H1 (cell line): ENCODE measurements around the gene CREBBP. TPM values are rescaled to one million over a fixed set of nuclear protein-coding genes. Genes with fewer than 3 reads are reported as not detected.

Experiments
- CTCF ChIA-PET: fragments of 300-600 bp; sonication (Branson Sonifier 250); formaldehyde crosslinking; loops from one replicate; lab custom pipeline; 2021; ENCODE audit not compliant: partially characterized antibody; lab: Charles Lee
- POLR2A ChIA-PET: fragments of 300-600 bp; sonication (Branson Sonifier 250); formaldehyde crosslinking; loops from one replicate; lab custom pipeline; 2021; ENCODE audit warnings: inconsistent platforms; ENCODE audit not compliant: partially characterized antibody; lab: Charles Lee
- DNase-seq, 2 experiments: peaks; one replicate each; pipeline versions ENCODE4 v3.0.0 to v3.0.0-alpha.2; 2010 to 2022; ENCODE audit warnings: low spot score in 2 of 2, low read depth in 1 of 2, mixed read lengths in 1 of 2
- FAIRE-seq: peaks from 2 replicates; lab custom pipeline; 2011; peaks lifted over from hg19 to GRCh38; lab: Jason Lieb, UNC
- H2AFZ ChIP-seq: 2 replicates; pipeline ENCODE4 v1.8.1; 2012; ENCODE audit warnings: low read length, inconsistent platforms
- H2AK5ac ChIP-seq: 2 replicates; pipeline ENCODE4 v1.6.1; 2013; ENCODE audit warnings: low read depth, low read length
- H2BK120ac ChIP-seq: replicated peaks from 2 replicates; pipeline ENCODE3; 2013; ENCODE audit warnings: low read depth, low read length, inconsistent platforms
- H2BK12ac ChIP-seq: 2 replicates; pipeline ENCODE4 v1.6.1; 2013; ENCODE audit warnings: low read depth, low read length
- H2BK15ac ChIP-seq: 2 replicates; pipeline ENCODE4 v1.6.1; 2013; ENCODE audit warnings: low read length
- H2BK20ac ChIP-seq: 2 replicates; pipeline ENCODE4 v1.6.1; 2013; ENCODE audit warnings: low read length
- H2BK5ac ChIP-seq: 2 replicates; pipeline ENCODE4 v1.6.1; 2013; ENCODE audit warnings: low read depth, low read length
- H3K14ac ChIP-seq: 2 replicates; pipeline ENCODE4 v1.6.1; 2013; ENCODE audit warnings: inconsistent platforms; ENCODE audit not compliant: insufficient read length
- H3K18ac ChIP-seq: 2 replicates; pipeline ENCODE4 v1.6.1; 2013; ENCODE audit warnings: low read length; ENCODE audit errors: extremely low read depth
- H3K23ac ChIP-seq: 2 replicates; pipeline ENCODE4 v1.6.1; 2013; ENCODE audit warnings: inconsistent platforms; ENCODE audit not compliant: insufficient read length
- H3K23me2 ChIP-seq: 2 replicates; pipeline ENCODE4 v1.6.1; 2013; ENCODE audit warnings: low read depth, low read length
- H3K27ac ChIP-seq: 2 replicates; pipeline ENCODE4 v1.6.1; 2011; ENCODE audit warnings: low read depth, low read length, inconsistent platforms
- H3K27me3 ChIP-seq, 4 experiments: replicated peaks in 1 of 4; 1 replicate in 1 of 4; 2 replicates in 3 of 4; pipeline versions ENCODE4 v1.6.1 to v1.8.1; 2011 to 2013; ENCODE audit warnings: low read length in 3 of 4, mild to moderate bottlenecking in 3 of 4, inconsistent platforms in 2 of 4, mixed read lengths in 2 of 4, moderate library complexity in 1 of 4; ENCODE audit not compliant: control insufficient read depth in 3 of 4, insufficient read depth in 3 of 4; ENCODE audit errors: extremely low read depth in 1 of 4
- H3K36me3 ChIP-seq, 4 experiments: 2 replicates each; pipeline versions ENCODE4 v1.6.1 to v1.8.1; 2011 to 2013; ENCODE audit warnings: mild to moderate bottlenecking in 4 of 4, low read length in 3 of 4, moderate library complexity in 2 of 4, control low read depth in 1 of 4, inconsistent platforms in 1 of 4; ENCODE audit not compliant: insufficient read depth in 4 of 4, control insufficient read depth in 2 of 4
- H3K4ac ChIP-seq: replicated peaks from 2 replicates; pipeline ENCODE3; 2013; ENCODE audit warnings: low read length, low read depth, mixed read lengths, inconsistent platforms; ENCODE audit not compliant: insufficient read length
- H3K4me1 ChIP-seq, 4 experiments: replicated peaks in 1 of 4; 1 replicate in 1 of 4; 2 replicates in 3 of 4; pipeline versions ENCODE4 v1.6.1 to v1.8.1; 2011 to 2013; ENCODE audit warnings: low read length in 3 of 4, inconsistent platforms in 2 of 4, mixed read lengths in 1 of 4; ENCODE audit not compliant: insufficient read depth in 4 of 4, control insufficient read depth in 3 of 4
- H3K4me2 ChIP-seq, 2 experiments: 2 replicates each; pipeline versions ENCODE4 v1.6.1 to v1.8.1; 2011 to 2013; ENCODE audit warnings: low read depth in 2 of 2, low read length in 2 of 2, control low read depth in 1 of 2, inconsistent platforms in 1 of 2, mild to moderate bottlenecking in 1 of 2; ENCODE audit not compliant: insufficient read depth in 1 of 2
- H3K4me3 ChIP-seq, 4 experiments: fragments of 200-600, 300-600 bp in 1 of 4; sonication (generic), shearing (Covaris generic), sonication (Bioruptor Twin) in 1 of 4; 2 replicates each; pipeline versions ENCODE4 v1.5.1 to v1.8.1; 2011 to 2016; ENCODE audit warnings: low read length in 4 of 4, low read depth in 3 of 4, control low read depth in 2 of 4, inconsistent platforms in 2 of 4, mild to moderate bottlenecking in 2 of 4, mixed read lengths in 1 of 4, moderate library complexity in 1 of 4; ENCODE audit not compliant: insufficient read depth in 2 of 4; ENCODE audit errors: extremely low read depth in 1 of 4
- H3K56ac ChIP-seq: replicated peaks from 2 replicates; pipeline ENCODE3; 2013; ENCODE audit warnings: low read depth, mild to moderate bottlenecking, mixed read lengths, low read length, inconsistent platforms; ENCODE audit not compliant: insufficient read length
- H3K79me1 ChIP-seq: 2 replicates; pipeline ENCODE4 v1.6.1; 2013; ENCODE audit warnings: low read depth, low read length, control low read depth
- H3K79me2 ChIP-seq, 2 experiments: 2 replicates each; pipeline versions ENCODE4 v1.6.1 to v1.8.1; 2012 to 2013; ENCODE audit warnings: low read length in 2 of 2, mild to moderate bottlenecking in 2 of 2, inconsistent platforms in 1 of 2; ENCODE audit not compliant: insufficient read depth in 2 of 2, control insufficient read depth in 1 of 2
- H3K9ac ChIP-seq, 4 experiments: replicated peaks in 1 of 4; 1 replicate in 1 of 4; 2 replicates in 3 of 4; pipeline versions ENCODE4 v1.6.1 to v1.8.1; 2011 to 2013; ENCODE audit warnings: low read depth in 3 of 4, low read length in 3 of 4, control low read depth in 2 of 4, mild to moderate bottlenecking in 2 of 4, moderate library complexity in 2 of 4, inconsistent platforms in 1 of 4; ENCODE audit errors: extremely low read depth in 1 of 4
- H3K9me3 ChIP-seq, 2 experiments: 2 replicates each; pipeline versions ENCODE4 v1.6.1 to v1.8.1; 2012 to 2013; ENCODE audit warnings: mild to moderate bottlenecking in 2 of 2, moderate library complexity in 2 of 2, control low read depth in 1 of 2, inconsistent platforms in 1 of 2, low read depth in 1 of 2, low read length in 1 of 2, mixed read lengths in 1 of 2; ENCODE audit not compliant: insufficient read depth in 2 of 2
- H4K20me1 ChIP-seq, 2 experiments: replicated peaks in 1 of 2; 2 replicates each; pipeline versions ENCODE3 to v1.8.1; 2011 to 2013; ENCODE audit warnings: inconsistent platforms in 2 of 2, low read length in 2 of 2, mild to moderate bottlenecking in 1 of 2; ENCODE audit not compliant: insufficient read depth in 2 of 2, control insufficient read depth in 1 of 2
- H4K5ac ChIP-seq: 2 replicates; pipeline ENCODE4 v1.6.1; 2013; ENCODE audit warnings: low read length, low read depth, mixed read lengths, inconsistent platforms; ENCODE audit not compliant: insufficient read length
- H4K8ac ChIP-seq: 2 replicates; pipeline ENCODE4 v1.8.0; 2013; ENCODE audit warnings: mild to moderate bottlenecking, moderate library complexity, low read length, inconsistent platforms; ENCODE audit not compliant: insufficient read depth; ENCODE audit errors: extremely low read depth
- H4K91ac ChIP-seq: replicated peaks from 2 replicates; pipeline ENCODE3; 2013; ENCODE audit warnings: low read length, mixed read lengths, inconsistent platforms; ENCODE audit not compliant: insufficient read length
- CEBPB ChIP-seq: IDR thresholded peaks from 2 replicates; pipeline ENCODE4 v1.6.1; 2012; ENCODE audit warnings: low read depth, low read length
- MAFK ChIP-seq: IDR thresholded peaks from 2 replicates; pipeline ENCODE4 v1.6.1; 2012; ENCODE audit warnings: low read depth, mild to moderate bottlenecking, improper control_type of control experiment, low read length
- SP1 ChIP-seq: IDR thresholded peaks from 2 replicates; pipeline ENCODE4 v1.6.1; 2011; ENCODE audit warnings: low read depth, low read length
- WGBS, 2 experiments: shearing (Covaris generic) in 1 of 2; methylation state at CpG; one replicate each; pipeline versions ENCODE4 v1.1.6 to v1.1.7; 2013 to 2015; ENCODE audit warnings: low lambda C conversion rate in 2 of 2, mixed read lengths in 2 of 2, inconsistent platforms in 1 of 2, low coverage in 1 of 2, missing lambda C conversion rate in 1 of 2; ENCODE audit not compliant: insufficient replicate concordance in 2 of 2, insufficient coverage in 1 of 2, insufficient read length in 1 of 2; ENCODE audit errors: extremely low coverage in 1 of 2, missing lambda C conversion rate in 1 of 2; 5-methylcytosine and 5-hydroxymethylcytosine counted together
- polyA plus RNA-seq, 7 experiments: library from polyadenylated mRNA; depleted of rRNA in 3 of 7; stranded (reverse) in 5 of 7; unstranded in 2 of 7; fragments of >200 nt in 5 of 7; fragments of 200-250 nt in 2 of 7; gene quantifications; 1 replicate in 5 of 7; 2 replicates in 1 of 7; 4 replicates in 1 of 7; pipeline versions ENCODE4 v1.2.1 to v1.2.3, GENCODE V29; 2011 to 2013; ENCODE audit warnings: missing spikeins in 2 of 7, mixed read lengths in 2 of 7
- total RNA-seq: library from RNA; stranded (reverse); fragmentation: NEBNext Ultra II Directional; extraction: Animal tissue kit (Norgen Biotek cat#: 25700); gene quantifications from 2 replicates; pipeline ENCODE4 v1.2.1, GENCODE V29; 2021

Gene CREBBP
- total and polyA plus RNA-seq, 2 of the 8 experiments (the other 6 are each of a cell fraction or from before 2014, with no cell fraction given): 10.0 to 60.1 TPM

DNA sequence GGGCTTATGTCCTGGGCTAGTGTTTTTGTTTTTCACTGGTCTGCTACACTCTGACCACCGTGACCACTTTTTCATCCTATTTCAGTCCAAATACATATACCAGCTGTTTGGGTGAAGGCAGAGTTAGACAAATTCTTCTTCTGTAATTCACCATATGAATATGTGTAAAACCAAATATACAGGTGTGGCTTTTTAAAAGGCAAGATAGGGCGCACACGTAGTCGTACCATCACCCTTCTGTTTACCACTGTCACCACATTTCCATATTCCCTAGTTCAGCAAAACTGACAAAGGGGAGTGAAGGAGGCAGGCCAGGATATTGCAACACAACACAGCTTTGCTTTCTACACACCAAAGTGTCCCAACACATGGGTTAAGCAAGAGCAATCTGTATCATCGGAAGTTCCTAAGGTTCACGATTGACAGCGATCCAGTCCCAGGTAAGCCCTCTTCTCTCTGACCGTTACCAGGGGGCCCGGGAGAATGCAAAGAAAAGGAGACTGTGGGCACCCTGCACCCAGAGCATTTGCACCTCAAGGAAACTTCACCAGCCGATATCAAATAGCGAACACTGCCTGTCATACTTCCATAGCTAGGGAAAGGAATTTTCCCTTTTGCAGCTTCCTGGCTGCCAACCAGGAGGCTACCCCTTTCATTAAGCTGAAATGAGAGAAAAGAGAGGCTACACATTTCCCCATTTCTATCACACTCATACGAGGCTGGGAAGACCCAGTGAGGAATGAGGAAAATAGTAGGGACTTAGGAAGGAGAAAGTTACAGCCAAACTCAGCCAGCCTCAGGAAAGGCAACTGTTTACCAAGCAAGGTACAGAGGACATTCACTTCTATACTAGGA lies 23.1 kb downstream of the CREBBP start:
- H2AFZ ChIP-seq: no peak overlapping the region
- H3K23ac ChIP-seq: no peak overlapping the region
- H4K20me1 ChIP-seq: peaks cover 39 to 44% of the 10 kb centered on the region in 2 experiments
- H4K5ac ChIP-seq: no peak overlapping the region
- H3K4me2 ChIP-seq: peak overlapping the region; percentile 24 to 35; a peak in 1 of 4 replicates
- H3K27ac ChIP-seq: no peak overlapping the region
- H3K79me2 ChIP-seq: peaks cover 30 to 97% of the 10 kb centered on the region in 2 experiments
- peaks cover 21% of the 10 kb centered on the region for H3K79me1 ChIP-seq
- no peak overlapping the region; the same call in 1 of the 2 replicates for H2BK20ac ChIP-seq
- H2BK15ac ChIP-seq: no peak overlapping the region
- H2AK5ac ChIP-seq: no peak overlapping the region
- no peak for TF ChIP-seq SP1
- TF ChIP-seq MAFK: 0 out of 2 replicates have a peak, but pooled peaks have one; percentile 34
- peak; percentile 72 for TF ChIP-seq CEBPB
- no peak overlapping the region for H2BK5ac ChIP-seq
- H3K27me3 ChIP-seq: no peaks in the 10 kb centered on the region
- no peaks in the 10 kb centered on the region for H3K9me3 ChIP-seq
- H3K4me3 ChIP-seq: no peak overlapping the region
- H3K23me2 ChIP-seq: no peaks in the 10 kb centered on the region
- no peak for DNase-seq
- H3K9ac ChIP-seq: peak overlapping the region in 1 of 4 experiments; percentile 13; a peak in 1 of 7 replicates
- no peak overlapping the region for H2BK120ac ChIP-seq
- no peak for FAIRE-seq
- 76% methylated on average over 12 of the region's 12 CpGs; no CpG with 5 or more reads in 1 of the 2 experiments for WGBS, 2 experiments
- H4K8ac ChIP-seq: no peak overlapping the region
- H4K91ac ChIP-seq: no peak overlapping the region
- no peak overlapping the region for H3K14ac ChIP-seq
- ChIA-PET POLR2A (no interaction called here), CTCF (interaction anchor here (0.7 to 1.7 kb wide), 3 partner anchors 10 to 65 kb away, joined by 3 to 5 read pairs (median 3); no protein-coding TSS in a partner anchor)
- H2BK12ac ChIP-seq: no peak overlapping the region
- no peak overlapping the region for H3K56ac ChIP-seq
- no peaks in the 10 kb centered on the region; a peak in 1 of 8 replicates for H3K36me3 ChIP-seq
- peaks cover 2 to 18% (median 13%) of the 10 kb centered on the region in 4 experiments; a peak in 6 of 7 replicates for H3K4me1 ChIP-seq
- no peak overlapping the region for H3K18ac ChIP-seq
- H3K4ac ChIP-seq: no peak overlapping the region
